ENCODE data around the gene ATP2B2. TPM values are rescaled to one million over a fixed set of nuclear protein-coding genes. Genes with fewer than 3 reads are reported as not detected.

Gene ATP2B2
- total RNA-seq, 1 donor from 2014 or later = 0.24 TPM

- no peak for ATAC-seq
These were observed 164.9 kb downstream of the ATP2B2 start for GRCh38 chr3:10340476-10340875.

GRCh38 chr3:10340046-10340445, 165.3 kb downstream of the ATP2B2 start:
- ATAC-seq = no peak

- no peak for ATAC-seq
These were observed 165.9 kb downstream of the ATP2B2 start for GRCh38 chr3:10339376-10339955.

GRCh38 chr3:10338591-10339353, 166.6 kb downstream of the ATP2B2 start:
- ATAC-seq = no peak

GRCh38 chr3:10338164-10338470, 167.3 kb downstream of the ATP2B2 start:
- ATAC-seq = no peak

GRCh38 chr3:10337323-10338163, 167.8 kb downstream of the ATP2B2 start:
- no peak for ATAC-seq

GRCh38 chr3:10336761-10337160, 168.6 kb downstream of the ATP2B2 start:
- no peak for ATAC-seq

- ATAC-seq = no peak
These were observed 169.3 kb downstream of the ATP2B2 start for GRCh38 chr3:10335871-10336622.

GRCh38 chr3:10335190-10335738, 170.1 kb downstream of the ATP2B2 start:
- ATAC-seq = no peak

- ATAC-seq = no peak
These were observed 170.9 kb downstream of the ATP2B2 start for GRCh38 chr3:10334459-10334858.

- ATAC-seq = no peak
These were observed 171.3 kb downstream of the ATP2B2 start for GRCh38 chr3:10334042-10334441.

GRCh38 chr3:10333349-10333650, 172.1 kb downstream of the ATP2B2 start:
- ATAC-seq = no peak

- ATAC-seq = no peak
These were observed 172.7 kb downstream of the ATP2B2 start for GRCh38 chr3:10332481-10333348.

GRCh38 chr3:10331320-10331719, 174.1 kb downstream of the ATP2B2 start:
- no peak for ATAC-seq

GRCh38 chr3:10330319-10330718, 175.1 kb downstream of the ATP2B2 start:
- no peak for ATAC-seq

GRCh38 chr3:10329495-10330015, 175.8 kb downstream of the ATP2B2 start:
- no peak for ATAC-seq

- no peak for ATAC-seq
These were observed 176.8 kb downstream of the ATP2B2 start for GRCh38 chr3:10328460-10329071.

- ATAC-seq = no peak
These were observed 177.8 kb downstream of the ATP2B2 start for GRCh38 chr3:10327592-10327991.

GRCh38 chr3:10322352-10322710, 183.1 kb downstream of the ATP2B2 start:
- no peak for ATAC-seq

- ATAC-seq = no peak
These were observed 183.6 kb downstream of the ATP2B2 start for GRCh38 chr3:10321630-10322351.

- peak; percentile 15 for ATAC-seq
These were observed 185.1 kb downstream of the ATP2B2 start for GRCh38 chr3:10320320-10320677.

Data from esophagus mucosa (tissue), 1 donor.